Measurements from ENCODE around the gene SEMA4B.
"Not testable (repeated sequence)": the region's sequence is repeated elsewhere in the genome, so short reads cannot be mapped to it uniquely, and the experiment has no call there.

Gene SEMA4B, protein sequence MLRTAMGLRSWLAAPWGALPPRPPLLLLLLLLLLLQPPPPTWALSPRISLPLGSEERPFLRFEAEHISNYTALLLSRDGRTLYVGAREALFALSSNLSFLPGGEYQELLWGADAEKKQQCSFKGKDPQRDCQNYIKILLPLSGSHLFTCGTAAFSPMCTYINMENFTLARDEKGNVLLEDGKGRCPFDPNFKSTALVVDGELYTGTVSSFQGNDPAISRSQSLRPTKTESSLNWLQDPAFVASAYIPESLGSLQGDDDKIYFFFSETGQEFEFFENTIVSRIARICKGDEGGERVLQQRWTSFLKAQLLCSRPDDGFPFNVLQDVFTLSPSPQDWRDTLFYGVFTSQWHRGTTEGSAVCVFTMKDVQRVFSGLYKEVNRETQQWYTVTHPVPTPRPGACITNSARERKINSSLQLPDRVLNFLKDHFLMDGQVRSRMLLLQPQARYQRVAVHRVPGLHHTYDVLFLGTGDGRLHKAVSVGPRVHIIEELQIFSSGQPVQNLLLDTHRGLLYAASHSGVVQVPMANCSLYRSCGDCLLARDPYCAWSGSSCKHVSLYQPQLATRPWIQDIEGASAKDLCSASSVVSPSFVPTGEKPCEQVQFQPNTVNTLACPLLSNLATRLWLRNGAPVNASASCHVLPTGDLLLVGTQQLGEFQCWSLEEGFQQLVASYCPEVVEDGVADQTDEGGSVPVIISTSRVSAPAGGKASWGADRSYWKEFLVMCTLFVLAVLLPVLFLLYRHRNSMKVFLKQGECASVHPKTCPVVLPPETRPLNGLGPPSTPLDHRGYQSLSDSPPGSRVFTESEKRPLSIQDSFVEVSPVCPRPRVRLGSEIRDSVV

DNA sequence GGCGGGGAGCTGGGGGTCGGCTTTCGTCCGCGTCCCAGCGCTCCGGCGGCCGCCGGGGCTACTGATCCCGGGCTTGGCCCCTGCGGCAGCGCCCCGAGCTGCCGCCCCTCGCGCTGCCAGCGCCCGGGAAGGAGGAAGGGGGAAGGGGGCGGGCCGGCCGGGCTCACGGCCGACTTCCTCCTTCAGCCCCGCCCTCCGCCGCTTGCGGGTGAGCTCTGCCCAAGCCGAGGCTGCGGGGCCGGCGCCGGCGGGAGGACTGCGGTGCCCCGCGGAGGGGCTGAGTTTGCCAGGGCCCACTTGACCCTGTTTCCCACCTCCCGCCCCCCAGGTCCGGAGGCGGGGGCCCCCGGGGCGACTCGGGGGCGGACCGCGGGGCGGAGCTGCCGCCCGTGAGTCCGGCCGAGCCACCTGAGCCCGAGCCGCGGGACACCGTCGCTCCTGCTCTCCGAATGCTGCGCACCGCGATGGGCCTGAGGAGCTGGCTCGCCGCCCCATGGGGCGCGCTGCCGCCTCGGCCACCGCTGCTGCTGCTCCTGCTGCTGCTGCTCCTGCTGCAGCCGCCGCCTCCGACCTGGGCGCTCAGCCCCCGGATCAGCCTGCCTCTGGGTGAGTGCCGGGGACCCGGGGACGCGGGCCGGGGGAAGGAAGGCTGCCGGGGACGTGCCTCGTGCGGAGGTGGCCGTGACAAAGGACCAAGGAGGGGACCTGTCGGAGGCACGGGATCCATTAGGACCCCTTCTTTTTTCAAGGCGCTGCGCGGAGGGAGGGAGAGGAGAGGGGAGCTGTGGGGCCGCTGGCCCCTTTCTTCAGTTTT lies at the start of gene SEMA4B:
SEMA4B (plus strand) TSS at position 201 of the 814 bp plus-strand sequence; CDS start at position 450, 249 bp downstream.
- peak within 1 kb of the TSS; percentile 80 for H3K4me3 ChIP-seq (ENCODE audit: low read depth, low read length)
- peaks cover 7% of the 10 kb centered on the region for H3K4me1 ChIP-seq (ENCODE audit: control insufficient read depth, insufficient read depth, low read length)
- H3K27me3 ChIP-seq (ENCODE audit: control insufficient read depth, insufficient read depth, low read length), result peaks cover 2% of the 10 kb centered on the region
- peak within 1 kb of the TSS; percentile 65 for H3K9ac ChIP-seq (ENCODE audit: low read depth, low read length)
- no peaks in the 10 kb centered on the region for H3K9me3 ChIP-seq (ENCODE audit: control insufficient read depth, insufficient read depth, low read length)
- peaks cover 3% of the 10 kb centered on the region for H3K36me3 ChIP-seq (ENCODE audit: control insufficient read depth, insufficient read depth, low read length)

DNA sequence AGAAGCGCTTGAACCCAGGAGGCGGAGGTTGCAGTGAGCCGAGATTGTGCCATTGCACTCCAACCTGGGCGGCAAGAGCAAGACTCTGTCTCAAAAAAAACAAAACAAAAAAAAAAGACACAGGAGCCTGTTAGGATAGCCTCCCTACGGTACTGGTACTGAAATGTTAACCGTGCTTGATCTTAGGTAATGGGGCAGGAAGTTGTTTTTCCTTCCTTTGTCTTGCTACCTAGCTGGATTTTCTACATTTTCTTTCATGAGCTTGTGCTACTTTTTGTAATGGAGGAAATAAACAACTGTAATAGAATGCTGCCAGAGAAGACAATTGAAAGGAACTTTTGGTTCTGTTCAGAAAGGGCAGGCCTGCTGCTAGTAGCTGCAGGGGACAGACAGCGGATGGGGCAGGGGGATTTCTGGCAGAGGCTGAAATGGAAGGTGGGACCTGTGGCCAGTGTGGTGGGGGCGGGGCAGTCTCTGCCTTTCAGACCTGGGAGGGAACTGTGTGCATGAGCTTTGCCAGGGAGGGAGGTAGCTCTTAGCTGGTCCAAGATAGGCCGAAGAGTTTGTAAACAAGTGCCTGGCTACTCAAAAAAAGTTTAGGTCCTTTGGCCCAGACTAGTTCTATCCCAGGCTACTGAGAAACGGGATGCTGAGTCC lies 49.0 kb upstream of the SEMA4B start:
- Histone ChIP-seq H3K36me3 (ENCODE audit: control insufficient read depth, insufficient read depth, low read length) (no peaks in the 10 kb centered on the region), H3K27me3 (ENCODE audit: control insufficient read depth, insufficient read depth, low read length) (no peaks in the 10 kb centered on the region), H3K4me3 (ENCODE audit: low read depth, low read length) (no peak overlapping the region), H3K9ac (ENCODE audit: low read depth, low read length) (no peak overlapping the region), H3K9me3 (ENCODE audit: control insufficient read depth, insufficient read depth, low read length) (no peaks in the 10 kb centered on the region), H3K4me1 (ENCODE audit: control insufficient read depth, insufficient read depth, low read length) (peaks cover 8% of the 10 kb centered on the region)

DNA sequence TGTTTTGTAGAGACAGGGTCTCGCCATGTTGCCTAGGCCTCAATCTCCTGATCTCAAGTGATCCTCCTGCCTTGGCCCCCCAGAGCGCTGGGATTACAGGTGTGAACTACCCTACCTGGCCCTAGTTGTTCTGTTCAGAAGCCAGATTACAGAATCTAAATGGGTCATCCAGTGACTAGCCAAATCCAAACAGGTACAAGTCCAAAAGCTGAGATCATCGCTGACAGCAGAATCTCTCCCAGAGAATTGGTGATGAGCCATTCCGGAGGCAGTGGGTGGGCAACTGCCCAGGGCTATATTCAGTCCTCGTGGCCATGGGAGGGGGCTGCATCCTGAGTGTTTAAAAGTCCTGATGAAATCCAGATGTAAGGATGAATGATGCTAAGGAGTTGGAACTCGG lies 47.5 kb upstream of the SEMA4B start:
- Histone ChIP-seq H3K4me1 (ENCODE audit: control insufficient read depth, insufficient read depth, low read length) (peaks cover 8% of the 10 kb centered on the region), H3K9me3 (ENCODE audit: control insufficient read depth, insufficient read depth, low read length) (no peaks in the 10 kb centered on the region), H3K4me3 (ENCODE audit: low read depth, low read length) (no peak overlapping the region), H3K9ac (ENCODE audit: low read depth, low read length) (no peak overlapping the region), H3K27me3 (ENCODE audit: control insufficient read depth, insufficient read depth, low read length) (no peaks in the 10 kb centered on the region), H3K36me3 (ENCODE audit: control insufficient read depth, insufficient read depth, low read length) (no peaks in the 10 kb centered on the region)

DNA sequence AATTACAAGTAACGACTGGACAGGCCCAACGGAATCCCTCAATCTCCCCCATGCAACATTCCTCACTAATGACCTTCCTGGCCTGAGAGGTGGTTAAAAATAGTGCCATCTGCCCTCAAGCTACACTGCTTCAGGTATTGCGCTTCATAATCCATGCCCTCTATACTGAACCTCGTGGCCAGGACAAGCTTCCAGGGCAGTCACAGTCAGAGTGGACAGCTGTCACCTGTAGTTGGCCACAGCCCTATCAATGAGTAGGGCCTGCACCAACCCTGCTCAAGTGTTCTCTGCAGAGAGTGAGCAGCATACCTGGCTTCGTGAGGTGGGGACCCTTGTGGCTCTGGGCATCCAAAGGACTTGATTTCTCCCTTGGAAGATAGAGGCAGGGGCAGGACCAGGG lies 46.9 kb upstream of the SEMA4B start:
- Histone ChIP-seq H3K27me3 (ENCODE audit: control insufficient read depth, insufficient read depth, low read length) (no peaks in the 10 kb centered on the region), H3K9me3 (ENCODE audit: control insufficient read depth, insufficient read depth, low read length) (no peaks in the 10 kb centered on the region), H3K9ac (ENCODE audit: low read depth, low read length) (no peak overlapping the region), H3K4me1 (ENCODE audit: control insufficient read depth, insufficient read depth, low read length) (peaks cover 7% of the 10 kb centered on the region), H3K4me3 (ENCODE audit: low read depth, low read length) (no peak overlapping the region), H3K36me3 (ENCODE audit: control insufficient read depth, insufficient read depth, low read length) (no peaks in the 10 kb centered on the region)

DNA sequence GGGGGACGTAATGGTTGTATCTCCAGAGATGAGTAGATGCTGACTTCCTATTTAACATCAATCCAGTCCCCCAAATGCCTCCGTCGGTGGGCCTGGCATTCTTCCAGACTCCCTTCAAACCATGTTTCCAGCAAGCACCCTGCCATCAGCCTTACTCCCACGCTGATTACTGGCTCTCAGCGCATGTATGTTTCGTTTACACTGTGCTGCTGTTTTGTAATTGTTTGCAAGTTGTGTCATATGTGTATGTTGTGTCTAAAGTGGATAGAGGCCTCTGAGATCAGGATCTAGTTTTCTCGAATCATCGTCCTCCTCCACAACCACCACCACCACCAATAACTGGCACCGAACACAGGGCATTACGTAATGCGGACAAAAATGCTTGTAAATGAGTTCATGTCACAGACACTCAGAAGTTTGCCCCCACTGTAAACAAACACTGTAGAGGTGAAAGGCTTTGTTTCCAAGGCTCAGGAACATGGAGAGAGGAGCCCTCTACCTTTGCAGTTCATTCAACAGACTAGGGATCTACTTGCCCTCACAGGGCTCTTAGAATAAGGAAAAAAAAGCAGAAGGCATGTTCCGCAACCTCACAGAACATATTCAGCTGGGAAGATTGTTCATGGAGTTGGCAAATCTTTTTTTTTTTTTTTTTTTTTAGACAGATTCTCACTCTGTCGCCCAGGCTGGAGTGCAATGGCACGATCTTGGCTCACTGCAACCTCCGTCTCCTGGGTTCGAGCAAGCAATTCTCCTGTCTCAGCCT lies 46.1 kb upstream of the SEMA4B start:
- peaks cover 6% of the 10 kb centered on the region for H3K4me1 ChIP-seq (ENCODE audit: control insufficient read depth, insufficient read depth, low read length)
- H3K4me3 ChIP-seq (ENCODE audit: low read depth, low read length), result no peak overlapping the region
- H3K9ac ChIP-seq (ENCODE audit: low read depth, low read length), result no peak overlapping the region
- H3K9me3 ChIP-seq (ENCODE audit: control insufficient read depth, insufficient read depth, low read length), result no peaks in the 10 kb centered on the region
- no peaks in the 10 kb centered on the region for H3K27me3 ChIP-seq (ENCODE audit: control insufficient read depth, insufficient read depth, low read length)
- no peaks in the 10 kb centered on the region for H3K36me3 ChIP-seq (ENCODE audit: control insufficient read depth, insufficient read depth, low read length)

DNA sequence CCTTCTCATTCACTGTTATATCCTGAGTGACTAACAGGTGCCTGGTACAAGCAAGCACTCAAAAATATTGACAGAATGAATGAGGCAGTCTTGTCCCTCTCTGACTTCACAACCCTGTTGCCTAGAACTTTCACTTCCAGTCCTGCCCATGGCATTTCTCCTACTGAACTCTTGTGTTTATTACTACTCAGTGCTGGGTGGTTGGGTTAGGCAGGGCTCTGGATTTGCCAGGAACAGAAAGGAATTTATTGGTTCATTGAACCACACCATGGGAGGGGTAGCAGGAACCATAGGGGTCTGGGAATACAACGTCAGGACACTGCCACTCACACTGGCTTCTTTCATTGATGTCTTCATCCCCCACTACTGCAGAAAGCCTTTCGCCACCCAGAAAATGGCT lies 41.9 kb upstream of the SEMA4B start:
- Histone ChIP-seq H3K9me3 (ENCODE audit: control insufficient read depth, insufficient read depth, low read length) (no peaks in the 10 kb centered on the region), H3K9ac (ENCODE audit: low read depth, low read length) (no peak overlapping the region), H3K36me3 (ENCODE audit: control insufficient read depth, insufficient read depth, low read length) (no peaks in the 10 kb centered on the region), H3K27me3 (ENCODE audit: control insufficient read depth, insufficient read depth, low read length) (no peaks in the 10 kb centered on the region), H3K4me1 (ENCODE audit: control insufficient read depth, insufficient read depth, low read length) (peaks cover 8% of the 10 kb centered on the region), H3K4me3 (ENCODE audit: low read depth, low read length) (no peak overlapping the region)

DNA sequence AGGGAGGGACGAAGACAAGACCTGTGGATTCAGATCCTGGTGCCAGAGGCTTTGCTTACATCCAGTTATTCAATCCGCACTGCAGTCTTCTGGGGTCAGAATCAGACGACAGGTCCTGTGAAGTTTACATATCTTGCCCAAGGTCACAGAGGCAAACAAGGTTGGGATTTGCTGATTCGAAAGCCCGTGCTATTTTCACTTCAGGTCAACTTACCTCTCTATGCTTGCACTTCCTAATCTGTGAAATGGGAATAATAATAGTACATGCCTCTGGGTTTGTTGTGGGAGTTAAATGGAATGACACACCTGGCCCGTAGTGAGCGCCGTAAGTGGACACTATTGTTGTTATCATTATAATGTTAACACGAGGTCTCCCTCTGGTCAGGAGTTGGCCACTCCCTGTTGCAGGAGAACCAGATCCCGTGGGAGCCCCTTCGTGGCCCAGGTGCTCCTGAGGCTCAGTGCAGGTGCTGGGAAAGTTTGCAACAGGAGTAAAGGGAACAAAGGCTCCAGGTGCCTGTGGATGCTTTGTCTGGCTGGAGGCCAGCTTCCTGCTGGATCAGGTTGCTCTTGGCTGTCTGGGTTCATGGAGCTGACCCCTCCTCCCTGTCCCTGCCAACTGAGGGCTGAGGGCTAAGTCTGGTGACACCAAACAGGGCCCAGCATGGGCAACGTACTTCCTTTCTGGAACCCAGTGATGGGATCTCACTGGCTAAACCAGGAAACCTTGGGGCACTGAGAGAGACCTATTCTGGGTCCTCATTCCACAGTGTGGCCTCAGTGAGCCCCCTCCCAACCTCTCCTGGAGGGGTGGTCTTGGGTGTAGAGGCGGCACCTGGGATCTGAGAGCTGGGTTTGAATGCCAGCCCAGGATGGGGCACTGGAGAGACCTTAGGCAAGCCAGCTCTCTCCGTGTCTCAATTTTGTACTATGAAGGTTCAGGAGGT lies 40.1 kb upstream of the SEMA4B start:
- no peaks in the 10 kb centered on the region for H3K36me3 ChIP-seq (ENCODE audit: control insufficient read depth, insufficient read depth, low read length)
- peaks cover 10% of the 10 kb centered on the region for H3K4me1 ChIP-seq (ENCODE audit: control insufficient read depth, insufficient read depth, low read length)
- no peak overlapping the region for H3K9ac ChIP-seq (ENCODE audit: low read depth, low read length)
- no peak overlapping the region for H3K4me3 ChIP-seq (ENCODE audit: low read depth, low read length)
- H3K27me3 ChIP-seq (ENCODE audit: control insufficient read depth, insufficient read depth, low read length), result no peaks in the 10 kb centered on the region
- H3K9me3 ChIP-seq (ENCODE audit: control insufficient read depth, insufficient read depth, low read length), result no peaks in the 10 kb centered on the region

DNA sequence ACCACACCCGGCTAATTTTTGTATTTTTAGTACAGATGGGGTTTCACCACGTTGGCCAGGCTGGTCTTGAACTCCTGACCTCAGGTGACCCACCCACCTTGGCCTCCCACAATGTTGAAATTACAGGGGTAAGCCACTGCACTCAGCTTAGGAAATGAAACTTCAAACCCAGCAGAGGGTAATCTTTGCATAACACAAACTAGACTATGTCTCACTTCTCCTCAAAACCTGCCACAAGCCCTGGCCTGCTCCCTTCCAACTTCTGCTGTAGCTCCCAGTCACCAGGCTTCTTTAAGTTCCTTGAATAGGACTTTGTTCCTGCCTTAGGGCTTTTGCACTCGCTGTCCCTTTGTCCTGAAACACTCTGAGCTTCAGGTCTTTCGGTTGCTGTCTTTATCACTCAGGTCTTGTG lies 39.2 kb upstream of the SEMA4B start:
- Histone ChIP-seq H3K9ac (ENCODE audit: low read depth, low read length) (no peak overlapping the region), H3K4me1 (ENCODE audit: control insufficient read depth, insufficient read depth, low read length) (peaks cover 10% of the 10 kb centered on the region), H3K27me3 (ENCODE audit: control insufficient read depth, insufficient read depth, low read length) (no peaks in the 10 kb centered on the region), H3K4me3 (ENCODE audit: low read depth, low read length) (no peak overlapping the region), H3K36me3 (ENCODE audit: control insufficient read depth, insufficient read depth, low read length) (no peaks in the 10 kb centered on the region), H3K9me3 (ENCODE audit: control insufficient read depth, insufficient read depth, low read length) (no peaks in the 10 kb centered on the region)

DNA sequence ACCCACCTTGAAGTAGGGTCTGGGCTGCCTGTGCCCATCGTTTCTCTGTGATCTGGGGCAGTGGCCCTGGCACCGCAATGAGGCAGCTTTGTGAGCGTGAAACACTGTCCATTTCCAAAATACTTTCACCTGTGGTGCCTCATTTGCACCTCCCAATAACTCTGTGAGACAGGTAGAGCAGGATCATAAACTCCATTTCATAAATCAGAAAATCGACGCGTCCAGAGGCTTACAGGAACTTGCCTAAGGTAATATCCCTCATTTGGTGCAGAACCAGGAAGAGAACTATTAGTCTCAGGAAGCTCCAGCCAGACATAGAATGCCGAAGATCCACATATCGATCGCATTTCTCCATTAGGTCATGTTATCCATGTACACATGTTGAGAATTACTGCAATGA lies 38.2 kb upstream of the SEMA4B start:
- H3K27me3 ChIP-seq (ENCODE audit: control insufficient read depth, insufficient read depth, low read length), result no peaks in the 10 kb centered on the region
- no peak overlapping the region for H3K9ac ChIP-seq (ENCODE audit: low read depth, low read length)
- peaks cover 10% of the 10 kb centered on the region for H3K4me1 ChIP-seq (ENCODE audit: control insufficient read depth, insufficient read depth, low read length)
- no peak overlapping the region for H3K4me3 ChIP-seq (ENCODE audit: low read depth, low read length)
- no peaks in the 10 kb centered on the region for H3K9me3 ChIP-seq (ENCODE audit: control insufficient read depth, insufficient read depth, low read length)
- H3K36me3 ChIP-seq (ENCODE audit: control insufficient read depth, insufficient read depth, low read length), result no peaks in the 10 kb centered on the region

DNA sequence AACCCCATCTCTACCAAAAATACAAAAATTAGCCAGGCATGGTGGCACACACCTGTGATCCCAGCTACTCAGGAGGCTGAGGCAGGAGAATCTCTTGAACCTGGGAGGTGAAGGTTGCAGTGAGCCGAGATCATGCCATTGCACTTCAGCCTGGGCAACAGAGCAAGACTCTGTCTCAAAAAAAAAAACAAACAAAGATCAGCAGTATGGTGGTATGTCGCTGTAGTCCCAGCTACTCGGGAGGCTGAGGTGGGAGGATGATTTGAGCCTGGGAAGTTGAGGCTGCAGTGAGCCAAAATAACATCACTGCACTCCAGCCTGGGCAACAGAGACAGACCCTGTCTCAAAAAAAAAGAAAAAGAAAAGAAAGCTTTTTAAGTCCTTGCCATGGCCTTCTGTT lies 36.9 kb upstream of the SEMA4B start:
- H3K36me3 ChIP-seq (ENCODE audit: control insufficient read depth, insufficient read depth, low read length); H3K9me3 ChIP-seq (ENCODE audit: control insufficient read depth, insufficient read depth, low read length); H3K27me3 ChIP-seq (ENCODE audit: control insufficient read depth, insufficient read depth, low read length); H3K9ac ChIP-seq (ENCODE audit: low read depth, low read length); H3K4me3 ChIP-seq (ENCODE audit: low read depth, low read length): not testable (repeated sequence)
- peaks cover 10% of the 10 kb centered on the region for H3K4me1 ChIP-seq (ENCODE audit: control insufficient read depth, insufficient read depth, low read length)
